GM20000 (cell line): Measurements from ENCODE around the gene WSCD2.

Experiments
- DNase-seq: peaks from one replicate; pipeline ENCODE4 v3.0.0; 2012; ENCODE audit warnings: low spot score
- CTCF ChIP-seq: IDR thresholded peaks from 2 replicates; pipeline ENCODE4 v1.5.1; 2012; ENCODE audit warnings: mild to moderate bottlenecking, control low read depth; ENCODE audit errors: extremely low read depth, missing control alignments

WSCD2 gene

GRCh38 chr12:108129017-108129812, at the start of gene WSCD2:
TSS of gene WSCD2 (plus strand) at chr12:108129288. CDS start at chr12:108195833, 66,545 bp downstream.
- no peak for TF ChIP-seq CTCF
- DNase-seq: no peak

GRCh38 chr12:108079721-108080120, 49.4 kb upstream of the WSCD2 start:
- no peak for TF ChIP-seq CTCF
- DNase-seq: no peak

- DNase-seq: no peak
- TF ChIP-seq CTCF: no peak
Measured at GRCh38 chr12:108080363-108080762, 48.7 kb upstream of the WSCD2 start.

- no peak for DNase-seq
- TF ChIP-seq CTCF: no peak
Measured at GRCh38 chr12:108082485-108082884, 46.6 kb upstream of the WSCD2 start.

GRCh38 chr12:108087900-108088299, 41.2 kb upstream of the WSCD2 start:
- no peak for TF ChIP-seq CTCF
- no peak for DNase-seq

GRCh38 chr12:108090107-108090899, 38.8 kb upstream of the WSCD2 start:
- TF ChIP-seq CTCF: no peak
- DNase-seq: no peak

DNA sequence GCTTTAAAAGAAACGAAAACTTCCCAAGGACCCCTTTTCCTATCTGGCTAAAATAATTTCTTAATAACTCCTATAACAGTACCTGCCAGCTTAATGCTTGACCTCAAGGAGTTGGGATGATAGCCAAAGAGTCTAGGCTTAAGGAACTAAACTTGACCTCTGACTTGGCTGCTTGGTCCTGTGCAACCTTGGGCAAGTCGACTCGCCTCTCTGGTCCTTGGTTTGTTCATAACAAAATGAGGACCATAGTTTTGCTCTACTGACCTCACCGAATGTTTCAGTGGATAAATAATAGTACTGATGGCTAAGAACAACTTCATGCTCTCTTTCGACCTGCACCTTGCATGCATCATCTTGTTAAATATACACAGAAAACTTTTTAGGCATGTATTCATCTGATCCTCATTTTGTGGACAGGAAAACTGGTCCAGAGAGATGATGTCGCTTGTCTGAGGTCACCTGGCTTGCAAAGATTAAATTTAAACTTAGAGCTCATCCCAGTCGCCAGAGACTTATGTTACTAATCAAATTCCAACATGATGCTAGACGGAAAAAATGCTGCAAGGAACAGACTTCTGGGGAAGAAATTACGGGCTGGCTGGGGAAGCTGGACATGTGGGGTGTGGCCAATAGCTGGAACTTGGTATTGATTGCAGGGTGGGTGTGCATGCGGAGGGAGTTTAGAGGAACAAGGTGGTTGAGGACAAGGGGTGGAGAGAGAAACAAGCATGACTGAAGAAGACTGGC, 38.0 kb upstream of the WSCD2 start:
- TF ChIP-seq CTCF: no peak
- no peak for DNase-seq
